NCI-H2081 (cell line): ENCODE data around the gene CDCP1.
A peak's percentile ranks its signal among the peaks of the same experiment; 100 is the strongest.
"Not testable (repeated sequence)": the region's sequence is repeated elsewhere in the genome, so short reads cannot be mapped to it uniquely, and the experiment has no call there.

Source experiments
- DNase-seq, 2 experiments: peaks; one replicate each; lab custom pipeline; 2025; lab: John Stamatoyannopoulos, UW

The CDCP1 gene

GRCh38 chr3:45056608-45057301 lies 89.4 kb downstream of the CDCP1 start:
- no peak for DNase-seq

GRCh38 chr3:45055411-45056143 lies 90.6 kb downstream of the CDCP1 start:
- DNase-seq: no peak

- no peak for DNase-seq
These were observed 91.2 kb downstream of the CDCP1 start for GRCh38 chr3:45055032-45055410.

- no peak for DNase-seq
These were observed 91.9 kb downstream of the CDCP1 start for GRCh38 chr3:45054196-45054857.

- not testable (repeated sequence) for DNase-seq
These were observed 92.4 kb downstream of the CDCP1 start for GRCh38 chr3:45053805-45054195.

GRCh38 chr3:45051685-45052084 lies 94.5 kb downstream of the CDCP1 start:
- no peak for DNase-seq

GRCh38 chr3:45049807-45050206 lies 96.4 kb downstream of the CDCP1 start:
- DNase-seq: no peak

GRCh38 chr3:45048244-45048643 lies 97.9 kb downstream of the CDCP1 start:
- DNase-seq: no peak

GRCh38 chr3:45043728-45044299 lies 102.4 kb downstream of the CDCP1 start:
- DNase-seq: no peak

GRCh38 chr3:45042162-45042561 lies 104.0 kb downstream of the CDCP1 start:
- DNase-seq: no peak

GRCh38 chr3:45041666-45042065 lies 104.5 kb downstream of the CDCP1 start:
- DNase-seq: no peak

GRCh38 chr3:45037720-45038455 lies 108.3 kb downstream of the CDCP1 start:
- peak; percentile 86 to 87 for DNase-seq

- DNase-seq: no peak
These were observed 110.5 kb downstream of the CDCP1 start for GRCh38 chr3:45035441-45036301.

GRCh38 chr3:45034612-45035252 lies 111.4 kb downstream of the CDCP1 start:
- no peak for DNase-seq

GRCh38 chr3:45033791-45034190 lies 112.4 kb downstream of the CDCP1 start:
- DNase-seq: no peak
